GM23338 (cell line): ENCODE data around the gene TBX6. TPM values are rescaled to one million over a fixed set of nuclear protein-coding genes. Genes with fewer than 3 reads are reported as not detected.

Experiments used
- ATAC-seq: fragments of 200-7000 bp; cut with Tn5 transposase; 3 replicates; pipeline ENCODE4 v1.9.1; 2020
- DNase-seq: peaks from one replicate; pipeline ENCODE4 v3.0.0-alpha.2; 2015; ENCODE audit warnings: low spot score
- H2AFZ ChIP-seq: fragments of 200-600 bp; sonication (generic); 2 replicates; pipeline ENCODE4 v1.8.0; 2016; ENCODE audit warnings: antibody characterized with exemption, mild to moderate bottlenecking, moderate library complexity
- H3F3A ChIP-seq: fragments of 200-600 bp; sonication (generic); replicated peaks from 2 replicates; pipeline ENCODE4 v1.8.0; 2017; ENCODE audit warnings: antibody characterized with exemption, mixed run types, low read depth
- H3K27ac ChIP-seq: fragments of 200-600 bp; sonication (generic); 2 replicates; pipeline ENCODE4 v1.6.1; 2016; ENCODE audit warnings: low read depth
- H3K27me3 ChIP-seq: fragments of 200-600 bp; sonication (generic); 2 replicates; pipeline ENCODE4 v1.8.0; 2016; ENCODE audit warnings: mild to moderate bottlenecking, mixed run types, moderate library complexity; ENCODE audit not compliant: insufficient read depth
- H3K36me3 ChIP-seq: fragments of 200-600 bp; sonication (generic); 2 replicates; pipeline ENCODE4 v1.8.0; 2016; ENCODE audit warnings: mild to moderate bottlenecking; ENCODE audit not compliant: insufficient read depth
- H3K4me1 ChIP-seq: fragments of 200-600 bp; sonication (generic); 2 replicates; pipeline ENCODE4 v1.8.0; 2016; ENCODE audit warnings: mild to moderate bottlenecking, moderate library complexity; ENCODE audit not compliant: insufficient read depth
- H3K4me2 ChIP-seq: fragments of 200-600 bp; sonication (generic); 2 replicates; pipeline ENCODE4 v1.7.1; 2017; ENCODE audit warnings: mixed run types
- H3K4me3 ChIP-seq: fragments of 200-600 bp; sonication (generic); 2 replicates; pipeline ENCODE4 v1.6.1; 2016; ENCODE audit warnings: mixed run types
- H3K79me2 ChIP-seq: fragments of 200-600 bp; sonication (generic); replicated peaks from 2 replicates; pipeline ENCODE4 v1.8.0; 2017; ENCODE audit warnings: mild to moderate bottlenecking; ENCODE audit not compliant: insufficient read depth
- H3K9me2 ChIP-seq: fragments of 200-600 bp; sonication (generic); 2 replicates; pipeline ENCODE4 v1.8.0; 2017; ENCODE audit not compliant: insufficient read depth
- H4K20me1 ChIP-seq: fragments of 200-600 bp; sonication (generic); replicated peaks from 2 replicates; pipeline ENCODE4 v1.8.0; 2017; ENCODE audit warnings: mild to moderate bottlenecking; ENCODE audit not compliant: insufficient read depth
- H3K27ac Mint-ChIP-seq: 2 replicates; pipeline ENCODE4 v1.8.0; 2020; ENCODE audit warnings: inconsistent platforms, mild to moderate bottlenecking, moderate library complexity, mixed read lengths
- H3K27me3 Mint-ChIP-seq: 3 replicates; pipeline ENCODE4 v1.8.0; 2022; ENCODE audit warnings: low read depth, mild to moderate bottlenecking, moderate library complexity, mixed read lengths, inconsistent platforms; ENCODE audit not compliant: insufficient read depth, poor library complexity
- H3K36me3 Mint-ChIP-seq: 3 replicates; pipeline ENCODE4 v1.8.0; 2021; ENCODE audit warnings: low read depth, mild to moderate bottlenecking, inconsistent platforms, moderate library complexity, mixed read lengths
- H3K4me1 Mint-ChIP-seq: 3 replicates; pipeline ENCODE4 v1.8.0; 2020; ENCODE audit warnings: mild to moderate bottlenecking, inconsistent platforms, mixed read lengths
- H3K4me3 Mint-ChIP-seq: 3 replicates; pipeline ENCODE4 v1.8.0; 2021; ENCODE audit warnings: moderate library complexity, mild to moderate bottlenecking, inconsistent platforms, mixed read lengths
- H3K9me3 Mint-ChIP-seq: 3 replicates; pipeline ENCODE4 v1.8.0; 2020; ENCODE audit warnings: moderate library complexity, mild to moderate bottlenecking, inconsistent platforms, mixed read lengths
- NANOG ChIP-seq: IDR thresholded peaks from 2 replicates; pipeline ENCODE4 v1.6.1; 2016; ENCODE audit warnings: antibody characterized with exemption, borderline replicate concordance
- POLR2AphosphoS5 ChIP-seq: IDR thresholded peaks from 2 replicates; pipeline ENCODE4 v1.6.1; 2016; ENCODE audit warnings: antibody characterized with exemption, low read depth
- STAT1 ChIP-seq: IDR thresholded peaks from one replicate; pipeline ENCODE4 v1.6.1; 2016; ENCODE audit warnings: antibody characterized with exemption; ENCODE audit not compliant: unreplicated experiment
- ZNF331 ChIP-seq: fragments of 250-450 bp; sonication (Bioruptor Pico); IDR thresholded peaks from 2 replicates; pipeline ENCODE4 v1.5.0; 2020; ENCODE audit warnings: low read depth, mild to moderate bottlenecking, moderate library complexity
- polyA plus RNA-seq: library from polyadenylated mRNA; unstranded; fragments of >200 nt; fragmentation: Nextera tagmentation; extraction: Ambion mirVana; gene quantifications from 2 replicates; pipeline ENCODE4 v1.2.1, GENCODE V29; 2016
- total RNA-seq: library from RNA; depleted of rRNA; stranded (reverse); fragments of >200 nt; shearing (Covaris generic); gene quantifications from 2 replicates; pipeline ENCODE4 v1.2.3, GENCODE V29; 2014
- TF ChIP-seq, protein P1 (sequence below), 2 experiments: fragments of 200-600 bp in 1 of 2; sonication (generic) in 1 of 2; conservative IDR thresholded peaks; 2 replicates each; pipeline versions ENCODE4 v1.5.1 to v1.6.1; 2016 to 2017; ENCODE audit warnings: antibody characterized with exemption in 2 of 2, low read depth in 2 of 2, mild to moderate bottlenecking in 2 of 2, moderate library complexity in 1 of 2
- TF ChIP-seq, protein P2 (sequence below): IDR thresholded peaks from 2 replicates; pipeline ENCODE4 v1.6.1; 2016; ENCODE audit warnings: antibody characterized with exemption
- TF ChIP-seq, protein P3 (sequence below): fragments of 250-450 bp; sonication (Bioruptor Pico); IDR thresholded peaks from 2 replicates; pipeline ENCODE4 v1.5.0; 2020; ENCODE audit warnings: mild to moderate bottlenecking, moderate library complexity

TBX6 gene
- total and polyA plus RNA-seq, 2 experiments from 2014 or later: 1.1 to 2.4 TPM

DNA sequence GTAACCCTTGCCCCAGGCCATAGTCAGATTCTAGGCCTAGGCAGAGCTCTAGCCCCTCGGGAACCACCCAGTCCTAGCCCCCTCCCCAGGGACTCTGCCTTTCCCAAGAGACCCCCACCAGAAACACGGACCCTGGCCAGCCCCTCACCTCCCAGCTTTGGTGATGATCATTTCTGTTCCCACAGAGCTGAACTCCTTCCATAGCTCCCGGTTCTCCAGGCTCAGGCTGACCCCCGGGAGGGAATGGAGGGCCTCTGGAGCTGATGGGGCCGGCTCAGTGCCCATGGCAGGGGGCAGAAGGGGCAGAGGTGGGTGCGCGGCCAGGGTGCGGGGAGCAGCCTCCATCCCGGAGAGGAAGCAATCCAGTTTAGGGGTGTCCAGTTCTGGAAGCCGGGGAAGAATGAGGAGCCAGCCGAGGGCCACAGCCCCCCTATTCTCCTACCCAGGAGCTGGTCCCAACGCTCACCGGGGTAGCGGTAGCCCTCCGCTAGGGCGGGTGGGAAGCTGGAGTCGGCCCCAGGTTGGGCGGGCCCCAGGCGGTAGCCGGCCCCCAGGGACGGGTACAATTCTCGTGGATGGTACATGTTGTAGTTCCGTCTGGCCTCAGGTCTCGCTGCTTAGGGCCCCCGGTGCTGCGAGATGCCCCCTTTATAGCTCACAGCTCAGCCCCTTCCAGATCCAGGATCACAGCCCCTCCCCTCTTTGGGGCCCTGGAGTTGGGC lies 953 bp downstream of the TBX6 start:
- Mint-ChIP-seq H3K9me3 (no peaks in the 10 kb centered on the region; the same call in 2 of the 3 replicates), H3K4me1 (peaks cover 20% of the 10 kb centered on the region), H3K36me3 (peaks cover 26% of the 10 kb centered on the region), H3K27me3 (peaks cover 18% of the 10 kb centered on the region), H3K27ac (no peak overlapping the region), H3K4me3 (peak overlapping the region; percentile 88)
- 0 out of 2 replicates have a peak, but pooled peaks cover 8% of the 10 kb centered on the region for H3K79me2 ChIP-seq
- peak overlapping the region; percentile 99 for H3K4me2 ChIP-seq
- peaks cover 14% of the 10 kb centered on the region for H3K4me1 ChIP-seq
- H3K27me3 ChIP-seq: 0 out of 2 replicates have a peak, but pooled peaks cover 3% of the 10 kb centered on the region
- peak; percentile 1 for ATAC-seq
- H3K9me2 ChIP-seq: no peaks in the 10 kb centered on the region
- peak overlapping the region; percentile 92 for H3K4me3 ChIP-seq
- DNase-seq: no peak
- H4K20me1 ChIP-seq: no peaks in the 10 kb centered on the region; the same call in 1 of the 2 replicates
- no peak for TF ChIP-seq NANOG
- TF ChIP-seq STAT1: no peak
- TF ChIP-seq POLR2AphosphoS5: no peak
- TF ChIP-seq ZNF331 (CRISPR knock-in tag): no peak
- TF ChIP-seq, protein P1, sequence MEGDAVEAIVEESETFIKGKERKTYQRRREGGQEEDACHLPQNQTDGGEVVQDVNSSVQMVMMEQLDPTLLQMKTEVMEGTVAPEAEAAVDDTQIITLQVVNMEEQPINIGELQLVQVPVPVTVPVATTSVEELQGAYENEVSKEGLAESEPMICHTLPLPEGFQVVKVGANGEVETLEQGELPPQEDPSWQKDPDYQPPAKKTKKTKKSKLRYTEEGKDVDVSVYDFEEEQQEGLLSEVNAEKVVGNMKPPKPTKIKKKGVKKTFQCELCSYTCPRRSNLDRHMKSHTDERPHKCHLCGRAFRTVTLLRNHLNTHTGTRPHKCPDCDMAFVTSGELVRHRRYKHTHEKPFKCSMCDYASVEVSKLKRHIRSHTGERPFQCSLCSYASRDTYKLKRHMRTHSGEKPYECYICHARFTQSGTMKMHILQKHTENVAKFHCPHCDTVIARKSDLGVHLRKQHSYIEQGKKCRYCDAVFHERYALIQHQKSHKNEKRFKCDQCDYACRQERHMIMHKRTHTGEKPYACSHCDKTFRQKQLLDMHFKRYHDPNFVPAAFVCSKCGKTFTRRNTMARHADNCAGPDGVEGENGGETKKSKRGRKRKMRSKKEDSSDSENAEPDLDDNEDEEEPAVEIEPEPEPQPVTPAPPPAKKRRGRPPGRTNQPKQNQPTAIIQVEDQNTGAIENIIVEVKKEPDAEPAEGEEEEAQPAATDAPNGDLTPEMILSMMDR (conservative IDR thresholded peaks at IDR 0.05; ENCODE audit: low read depth in 2 of 2): no peak
- TF ChIP-seq, protein P2, sequence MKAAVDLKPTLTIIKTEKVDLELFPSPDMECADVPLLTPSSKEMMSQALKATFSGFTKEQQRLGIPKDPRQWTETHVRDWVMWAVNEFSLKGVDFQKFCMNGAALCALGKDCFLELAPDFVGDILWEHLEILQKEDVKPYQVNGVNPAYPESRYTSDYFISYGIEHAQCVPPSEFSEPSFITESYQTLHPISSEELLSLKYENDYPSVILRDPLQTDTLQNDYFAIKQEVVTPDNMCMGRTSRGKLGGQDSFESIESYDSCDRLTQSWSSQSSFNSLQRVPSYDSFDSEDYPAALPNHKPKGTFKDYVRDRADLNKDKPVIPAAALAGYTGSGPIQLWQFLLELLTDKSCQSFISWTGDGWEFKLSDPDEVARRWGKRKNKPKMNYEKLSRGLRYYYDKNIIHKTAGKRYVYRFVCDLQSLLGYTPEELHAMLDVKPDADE: no peak
- peaks cover 28% of the 10 kb centered on the region for H3F3A ChIP-seq
- peak overlapping the region; percentile 96 for H2AFZ ChIP-seq
- no peaks in the 10 kb centered on the region; the same call in 1 of the 2 replicates for H3K36me3 ChIP-seq
- H3K27ac ChIP-seq: no peak overlapping the region

DNA sequence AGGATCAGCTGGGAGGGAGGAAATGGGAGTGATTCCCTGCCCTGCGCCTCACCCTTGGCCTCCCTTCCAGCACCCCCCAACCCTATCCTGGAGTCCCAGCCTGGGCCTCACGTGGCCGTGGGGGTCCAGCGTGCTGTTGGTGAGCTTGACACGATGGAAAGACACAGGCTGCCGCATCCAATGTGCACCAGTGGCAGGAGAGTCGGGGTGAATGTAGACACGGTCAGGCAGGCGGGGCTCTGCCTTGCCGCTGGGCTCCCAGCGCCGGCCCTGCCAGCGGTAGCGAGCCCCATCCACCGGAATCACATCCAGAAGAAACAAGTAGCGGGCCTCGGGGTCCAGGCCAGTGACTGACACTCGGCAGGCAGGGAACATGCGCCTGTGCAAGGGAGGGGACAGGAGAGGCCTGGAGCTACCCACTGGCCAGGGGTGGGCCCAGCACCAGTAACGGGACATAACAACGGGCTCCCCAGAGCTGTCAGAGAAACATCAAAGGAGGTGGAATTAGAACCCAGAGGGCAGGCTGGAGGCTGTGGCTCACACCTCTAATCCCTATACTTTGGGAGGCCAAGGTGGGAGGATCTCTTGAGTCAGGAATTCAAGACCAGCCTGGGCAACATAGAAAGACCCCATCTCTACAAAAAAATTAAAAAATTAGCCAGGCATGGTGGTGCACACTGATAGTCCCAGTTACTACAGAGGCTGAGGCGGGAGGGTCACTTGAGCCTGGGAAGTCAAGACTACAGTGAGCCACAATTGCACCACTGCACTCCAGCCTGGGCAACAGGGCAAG lies 2.7 kb downstream of the TBX6 start:
- H3K36me3 ChIP-seq: no peaks in the 10 kb centered on the region; the same call in 1 of the 2 replicates
- no peaks in the 10 kb centered on the region for H3K9me2 ChIP-seq
- H3K4me1 ChIP-seq: peaks cover 6% of the 10 kb centered on the region
- Mint-ChIP-seq H3K36me3 (peaks cover 25% of the 10 kb centered on the region), H3K27ac (0 out of 2 replicates have a peak overlapping the region, but pooled peaks have one; percentile 36), H3K4me1 (peaks cover 11% of the 10 kb centered on the region), H3K9me3 (no peaks in the 10 kb centered on the region; the same call in 2 of the 3 replicates), H3K27me3 (peaks cover 16% of the 10 kb centered on the region), H3K4me3 (no peak overlapping the region; the same call in 2 of the 3 replicates)
- no peaks in the 10 kb centered on the region; the same call in 1 of the 2 replicates for H4K20me1 ChIP-seq
- H3K27ac ChIP-seq: no peak overlapping the region
- H3K4me3 ChIP-seq: no peak overlapping the region
- H2AFZ ChIP-seq: no peak overlapping the region
- peaks cover 13% of the 10 kb centered on the region for H3F3A ChIP-seq
- H3K27me3 ChIP-seq: 0 out of 2 replicates have a peak, but pooled peaks cover 3% of the 10 kb centered on the region
- ATAC-seq (no peak), DNase-seq (no peak)
- H3K79me2 ChIP-seq: 0 out of 2 replicates have a peak, but pooled peaks cover 2% of the 10 kb centered on the region
- no peak overlapping the region for H3K4me2 ChIP-seq
- TF ChIP-seq, protein P1 (conservative IDR thresholded peaks at IDR 0.05; ENCODE audit: low read depth in 2 of 2): no peak
- TF ChIP-seq, protein P3, sequence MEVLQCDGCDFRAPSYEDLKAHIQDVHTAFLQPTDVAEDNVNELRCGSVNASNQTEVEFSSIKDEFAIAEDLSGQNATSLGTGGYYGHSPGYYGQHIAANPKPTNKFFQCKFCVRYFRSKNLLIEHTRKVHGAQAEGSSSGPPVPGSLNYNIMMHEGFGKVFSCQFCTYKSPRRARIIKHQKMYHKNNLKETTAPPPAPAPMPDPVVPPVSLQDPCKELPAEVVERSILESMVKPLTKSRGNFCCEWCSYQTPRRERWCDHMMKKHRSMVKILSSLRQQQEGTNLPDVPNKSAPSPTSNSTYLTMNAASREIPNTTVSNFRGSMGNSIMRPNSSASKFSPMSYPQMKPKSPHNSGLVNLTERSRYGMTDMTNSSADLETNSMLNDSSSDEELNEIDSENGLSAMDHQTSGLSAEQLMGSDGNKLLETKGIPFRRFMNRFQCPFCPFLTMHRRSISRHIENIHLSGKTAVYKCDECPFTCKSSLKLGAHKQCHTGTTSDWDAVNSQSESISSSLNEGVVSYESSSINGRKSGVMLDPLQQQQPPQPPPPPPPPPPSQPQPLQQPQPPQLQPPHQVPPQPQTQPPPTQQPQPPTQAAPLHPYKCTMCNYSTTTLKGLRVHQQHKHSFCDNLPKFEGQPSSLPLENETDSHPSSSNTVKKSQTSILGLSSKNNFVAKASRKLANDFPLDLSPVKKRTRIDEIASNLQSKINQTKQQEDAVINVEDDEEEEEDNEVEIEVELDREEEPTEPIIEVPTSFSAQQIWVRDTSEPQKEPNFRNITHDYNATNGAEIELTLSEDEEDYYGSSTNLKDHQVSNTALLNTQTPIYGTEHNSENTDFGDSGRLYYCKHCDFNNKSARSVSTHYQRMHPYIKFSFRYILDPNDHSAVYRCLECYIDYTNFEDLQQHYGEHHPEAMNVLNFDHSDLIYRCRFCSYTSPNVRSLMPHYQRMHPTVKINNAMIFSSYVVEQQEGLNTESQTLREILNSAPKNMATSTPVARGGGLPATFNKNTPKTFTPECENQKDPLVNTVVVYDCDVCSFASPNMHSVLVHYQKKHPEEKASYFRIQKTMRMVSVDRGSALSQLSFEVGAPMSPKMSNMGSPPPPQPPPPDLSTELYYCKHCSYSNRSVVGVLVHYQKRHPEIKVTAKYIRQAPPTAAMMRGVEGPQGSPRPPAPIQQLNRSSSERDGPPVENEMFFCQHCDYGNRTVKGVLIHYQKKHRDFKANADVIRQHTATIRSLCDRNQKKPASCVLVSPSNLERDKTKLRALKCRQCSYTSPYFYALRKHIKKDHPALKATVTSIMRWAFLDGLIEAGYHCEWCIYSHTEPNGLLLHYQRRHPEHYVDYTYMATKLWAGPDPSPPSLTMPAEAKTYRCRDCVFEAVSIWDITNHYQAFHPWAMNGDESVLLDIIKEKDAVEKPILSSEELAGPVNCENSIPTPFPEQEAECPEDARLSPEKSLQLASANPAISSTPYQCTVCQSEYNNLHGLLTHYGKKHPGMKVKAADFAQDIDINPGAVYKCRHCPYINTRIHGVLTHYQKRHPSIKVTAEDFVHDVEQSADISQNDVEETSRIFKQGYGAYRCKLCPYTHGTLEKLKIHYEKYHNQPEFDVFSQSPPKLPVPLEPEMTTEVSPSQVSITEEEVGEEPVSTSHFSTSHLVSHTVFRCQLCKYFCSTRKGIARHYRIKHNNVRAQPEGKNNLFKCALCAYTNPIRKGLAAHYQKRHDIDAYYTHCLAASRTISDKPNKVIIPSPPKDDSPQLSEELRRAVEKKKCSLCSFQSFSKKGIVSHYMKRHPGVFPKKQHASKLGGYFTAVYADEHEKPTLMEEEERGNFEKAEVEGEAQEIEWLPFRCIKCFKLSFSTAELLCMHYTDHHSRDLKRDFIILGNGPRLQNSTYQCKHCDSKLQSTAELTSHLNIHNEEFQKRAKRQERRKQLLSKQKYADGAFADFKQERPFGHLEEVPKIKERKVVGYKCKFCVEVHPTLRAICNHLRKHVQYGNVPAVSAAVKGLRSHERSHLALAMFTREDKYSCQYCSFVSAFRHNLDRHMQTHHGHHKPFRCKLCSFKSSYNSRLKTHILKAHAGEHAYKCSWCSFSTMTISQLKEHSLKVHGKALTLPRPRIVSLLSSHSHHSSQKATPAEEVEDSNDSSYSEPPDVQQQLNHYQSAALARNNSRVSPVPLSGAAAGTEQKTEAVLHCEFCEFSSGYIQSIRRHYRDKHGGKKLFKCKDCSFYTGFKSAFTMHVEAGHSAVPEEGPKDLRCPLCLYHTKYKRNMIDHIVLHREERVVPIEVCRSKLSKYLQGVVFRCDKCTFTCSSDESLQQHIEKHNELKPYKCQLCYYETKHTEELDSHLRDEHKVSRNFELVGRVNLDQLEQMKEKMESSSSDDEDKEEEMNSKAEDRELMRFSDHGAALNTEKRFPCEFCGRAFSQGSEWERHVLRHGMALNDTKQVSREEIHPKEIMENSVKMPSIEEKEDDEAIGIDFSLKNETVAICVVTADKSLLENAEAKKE (CRISPR knock-in tag): no peak
